NCI-H1694 treated with DMSO at 0.1 percent for 48 hours (cell line): ENCODE measurements around the gene FBXO40.

Experiments
- DNase-seq: peaks from one replicate; lab custom pipeline; 2025; lab: John Stamatoyannopoulos, UW

The FBXO40 gene

GRCh38 chr3:121662742-121663141 lies 69.6 kb downstream of the FBXO40 start:
- no peak for DNase-seq

GRCh38 chr3:121663171-121663847 lies 70.1 kb downstream of the FBXO40 start:
- DNase-seq, result no peak

- DNase-seq, result no peak
Observed at GRCh38 chr3:121665488-121665887, 72.3 kb downstream of the FBXO40 start.

GRCh38 chr3:121667333-121667732 lies 74.2 kb downstream of the FBXO40 start:
- DNase-seq, result no peak

GRCh38 chr3:121670676-121671075 lies 77.5 kb downstream of the FBXO40 start:
- no peak for DNase-seq

- DNase-seq, result no peak
Observed at GRCh38 chr3:121677141-121677540, 84.0 kb downstream of the FBXO40 start.
